GM18868 (cell line): ENCODE results near the gene DOLK.

Experiments
- ATAC-seq: cut with Tn5 transposase; IDR thresholded peaks from one replicate; pipeline ENCODE4 v1.9.1; 2021; ENCODE audit warnings: mild to moderate bottlenecking, moderate library complexity; ENCODE audit not compliant: unreplicated experiment

Gene DOLK

DNA sequence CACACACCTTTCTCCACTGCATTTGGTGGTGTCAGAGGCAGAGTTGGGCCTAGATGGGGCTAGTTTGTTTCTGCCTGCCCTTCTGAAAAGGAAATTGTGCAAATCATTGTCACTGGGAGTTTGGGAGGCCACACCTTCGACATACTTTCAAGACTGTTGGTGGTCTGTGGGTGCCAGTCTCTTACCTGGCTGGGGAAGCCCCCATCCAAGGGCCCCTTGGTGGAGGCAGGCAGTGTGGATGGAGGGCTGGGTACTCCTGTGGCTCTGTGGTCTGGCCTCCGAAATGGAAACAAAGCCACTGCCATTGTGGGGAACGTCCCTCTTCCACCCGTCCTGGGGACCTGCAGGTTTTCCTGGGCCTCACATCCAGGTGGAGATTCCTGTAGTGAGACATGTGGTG is 37.5 kb downstream of the DOLK start:
- no peak for ATAC-seq

- ATAC-seq: no peak
Measured at GRCh38 chr9:128908372-128908771, 39.0 kb downstream of the DOLK start.

- ATAC-seq: no peak
Measured at GRCh38 chr9:128906741-128907140, 40.7 kb downstream of the DOLK start.

DNA sequence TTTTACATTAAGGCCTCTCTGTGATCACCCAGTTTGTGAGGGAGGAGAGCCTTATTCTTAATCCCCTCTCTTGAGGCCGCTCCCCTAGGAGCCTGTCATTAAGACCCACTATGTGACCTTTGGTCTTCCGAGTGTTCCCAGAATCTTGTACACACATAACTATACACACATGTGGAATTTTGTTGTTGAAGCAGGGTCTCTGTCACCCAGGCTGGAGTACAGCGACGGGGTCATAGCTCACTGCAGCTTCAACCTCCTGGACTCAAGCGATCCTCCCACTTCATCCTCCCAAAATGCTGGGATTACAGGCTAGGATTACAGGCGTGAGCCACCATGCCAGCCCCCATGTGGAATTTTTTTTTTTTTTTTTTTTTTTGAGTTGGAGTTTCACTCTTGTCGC is 41.4 kb downstream of the DOLK start:
- no peak for ATAC-seq

- ATAC-seq: no peak
Measured at GRCh38 chr9:128903871-128904620, 43.4 kb downstream of the DOLK start.

DNA sequence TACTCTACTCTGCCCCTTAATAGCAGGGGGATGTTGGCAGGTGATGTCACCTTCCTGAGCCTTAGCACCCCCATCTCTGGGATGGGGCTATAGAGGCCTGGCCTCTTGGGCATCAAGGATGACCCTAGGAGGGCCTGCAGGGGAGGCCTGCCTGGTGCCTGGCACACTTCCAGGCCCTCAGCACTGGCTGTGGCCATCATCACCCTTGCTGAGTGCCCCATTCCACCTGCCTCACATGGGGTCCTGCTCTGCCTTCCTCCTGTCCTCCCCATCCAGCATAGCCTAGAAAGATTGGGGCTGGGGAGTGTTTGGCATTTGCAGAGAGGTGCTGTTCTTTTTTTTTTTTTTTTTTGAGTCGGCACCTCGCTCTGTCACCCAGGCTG is 44.3 kb downstream of the DOLK start:
- ATAC-seq: no peak

DNA sequence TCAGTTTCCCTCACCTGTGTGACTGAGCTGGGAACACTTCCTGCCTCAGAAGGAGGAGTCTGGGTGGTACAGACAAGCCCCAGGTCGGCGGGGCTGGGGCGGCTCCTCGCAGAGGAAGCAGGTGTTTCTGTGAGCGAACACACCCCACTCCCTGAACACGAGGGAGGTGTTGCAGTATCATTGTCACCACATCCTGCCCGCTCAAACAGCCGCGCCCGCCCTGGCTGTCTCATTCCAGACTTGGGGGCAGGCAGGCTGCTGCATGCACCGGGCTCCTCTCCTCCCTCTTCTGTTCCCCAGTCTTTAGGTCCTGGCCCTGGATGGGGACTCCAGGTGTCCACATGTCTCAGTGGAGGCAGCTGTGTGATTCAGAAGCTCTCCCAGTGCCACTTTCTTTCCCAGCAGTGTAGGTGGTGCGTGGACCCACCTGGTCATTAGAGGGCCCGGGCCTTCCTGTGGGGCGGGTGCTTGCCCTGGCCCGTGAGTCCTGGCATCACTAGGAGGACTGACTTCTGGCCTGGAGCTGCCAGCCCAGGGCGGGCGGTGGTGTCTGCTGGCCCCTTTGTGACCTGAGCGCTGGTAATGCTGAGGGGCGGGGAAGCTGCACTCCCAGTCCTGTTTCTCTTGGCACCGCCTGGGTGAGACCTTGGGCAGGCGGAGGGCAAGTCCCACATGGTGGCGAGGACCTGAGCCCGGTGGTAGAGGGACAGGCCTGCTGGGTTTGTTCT is 44.9 kb downstream of the DOLK start:
- ATAC-seq: peak; percentile 72

DNA sequence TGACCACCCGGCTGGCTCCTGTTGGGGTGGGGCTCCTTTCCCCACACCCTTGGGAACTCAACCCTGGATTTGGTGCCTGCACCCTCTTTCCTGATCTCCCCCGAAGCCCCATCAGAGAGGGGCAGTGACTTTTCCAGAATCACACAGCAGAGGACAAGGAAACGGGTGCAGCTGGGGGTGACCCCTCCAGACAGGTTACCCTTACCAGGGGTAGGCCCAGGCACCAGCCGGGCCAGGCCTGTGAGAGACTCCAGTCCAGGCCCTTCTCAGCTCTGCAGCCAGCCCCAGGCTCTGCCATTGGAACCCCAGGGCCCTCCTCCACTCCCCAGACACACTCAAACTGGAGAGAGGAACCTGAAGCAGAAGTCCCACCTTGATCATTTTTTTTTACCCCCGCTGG is 45.6 kb downstream of the DOLK start:
- no peak for ATAC-seq

- ATAC-seq: no peak
Measured at GRCh38 chr9:128901379-128901778, 46.0 kb downstream of the DOLK start.

DNA sequence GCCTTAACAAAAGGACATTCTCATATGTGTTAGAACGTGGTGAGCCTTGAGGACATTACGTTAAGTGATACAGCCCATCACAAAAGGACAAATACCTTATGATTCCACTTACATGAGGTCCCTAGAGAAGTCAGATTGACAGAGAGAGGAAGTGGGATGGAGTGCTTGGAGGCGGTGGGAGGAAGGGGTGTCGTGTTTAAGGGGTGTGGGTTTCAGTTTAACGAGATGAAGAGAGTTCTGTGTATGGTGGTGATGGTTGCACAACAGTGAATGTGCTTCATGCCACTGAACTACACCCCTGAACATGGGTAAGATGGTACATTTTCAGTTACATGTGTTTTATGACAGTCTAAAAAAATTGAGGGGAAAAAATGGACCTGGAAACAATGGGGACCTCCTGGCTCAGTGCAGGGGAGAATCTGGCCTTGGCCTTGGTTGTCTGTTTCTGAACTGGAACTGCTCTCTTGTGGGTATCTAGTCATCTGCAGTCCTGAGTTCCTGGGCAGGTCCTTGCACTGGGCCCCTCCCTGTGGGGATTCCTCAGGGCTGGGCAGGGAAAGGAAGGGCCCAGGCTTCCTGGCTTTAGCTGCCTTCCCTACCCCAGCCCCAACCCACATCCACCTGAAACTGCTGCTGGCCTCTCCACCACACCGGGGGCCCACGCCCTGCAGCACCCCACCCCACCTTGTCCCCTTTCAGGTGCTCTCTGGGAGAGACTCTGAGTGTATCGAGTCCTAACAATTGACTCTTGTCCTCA is 47.7 kb downstream of the DOLK start:
- no peak for ATAC-seq

- ATAC-seq: no peak
Measured at GRCh38 chr9:128898845-128899565, 48.4 kb downstream of the DOLK start.

- ATAC-seq: no peak
Measured at GRCh38 chr9:128898382-128898781, 49.0 kb downstream of the DOLK start.

- ATAC-seq: no peak
Measured at GRCh38 chr9:128895556-128895955, 51.8 kb downstream of the DOLK start.
